NCI-H82 treated with DMSO at 0.1 percent for 48 hours (cell line): Measurements from ENCODE around the gene KIF5A.

Experiments
- DNase-seq: peaks from one replicate; lab custom pipeline; 2025; ENCODE audit not compliant: unreplicated experiment; lab: John Stamatoyannopoulos, UW

The KIF5A gene

GRCh38 chr12:57534991-57535543 lies 14.8 kb upstream of the KIF5A start:
- DNase-seq, result no peak

GRCh38 chr12:57535764-57536596 lies 13.9 kb upstream of the KIF5A start:
- no peak for DNase-seq

- DNase-seq, result no peak
These were observed 13.3 kb upstream of the KIF5A start for GRCh38 chr12:57536597-57536942.

GRCh38 chr12:57539134-57539768 lies 10.6 kb upstream of the KIF5A start:
- DNase-seq, result no peak

GRCh38 chr12:57541001-57541400 lies 8.8 kb upstream of the KIF5A start:
- DNase-seq, result no peak

- DNase-seq, result no peak
These were observed 8.1 kb upstream of the KIF5A start for GRCh38 chr12:57541717-57542116.

GRCh38 chr12:57543581-57543980 lies 6.3 kb upstream of the KIF5A start:
- DNase-seq, result no peak

- no peak for DNase-seq
These were observed 3.9 kb upstream of the KIF5A start for GRCh38 chr12:57545809-57546437.

GRCh38 chr12:57546438-57547287 lies 3.2 kb upstream of the KIF5A start, which contains the start of gene DCTN2:
TSS of gene DCTN2 (minus strand) at chr12:57547192. CDS start at chr12:57547063, 129 bp downstream.
- DNase-seq, result peak; percentile 98

GRCh38 chr12:57547288-57548012 lies 2.4 kb upstream of the KIF5A start:
- no peak for DNase-seq

GRCh38 chr12:57548013-57548315 lies 1.9 kb upstream of the KIF5A start:
- DNase-seq, result no peak

GRCh38 chr12:57548488-57548887 lies 1.4 kb upstream of the KIF5A start:
- DNase-seq, result no peak

- DNase-seq, result no peak
These were observed 488 bp upstream of the KIF5A start for GRCh38 chr12:57549203-57549908.

GRCh38 chr12:57550641-57551549 lies 1.1 kb downstream of the KIF5A start:
- DNase-seq, result no peak

- no peak for DNase-seq
These were observed 1.9 kb downstream of the KIF5A start for GRCh38 chr12:57551637-57552305.

- DNase-seq, result no peak
These were observed 2.4 kb downstream of the KIF5A start for GRCh38 chr12:57552306-57552651.

GRCh38 chr12:57552835-57553313 lies 3.0 kb downstream of the KIF5A start:
- no peak for DNase-seq
